SK-N-SH (cell line): ENCODE results near the gene HOXC4.

Experiments used
- CTCF ChIP-seq: fragments of 200-600 bp; sonication (generic); IDR thresholded peaks from 2 replicates; pipeline ENCODE4 v1.6.1; 2017; ENCODE audit warnings: antibody characterized with exemption, mild to moderate bottlenecking, moderate library complexity
- FOXJ3 ChIP-seq: sonication (generic); formaldehyde crosslinking; IDR thresholded peaks from 2 replicates; pipeline ENCODE4 v1.5.1; 2020; ENCODE audit warnings: mild to moderate bottlenecking, missing genetic modification reagents
- REST ChIP-seq: IDR thresholded peaks from 2 replicates; pipeline ENCODE4 v1.6.1; 2012; ENCODE audit warnings: mild to moderate bottlenecking, low read depth, low read length, moderate library complexity
- SIN3A ChIP-seq: IDR thresholded peaks from 2 replicates; pipeline ENCODE4 v1.6.1; 2012; ENCODE audit warnings: low read depth, mild to moderate bottlenecking, low read length, moderate library complexity, borderline replicate concordance
- SMC3 ChIP-seq: IDR thresholded peaks from 2 replicates; pipeline ENCODE4 v1.6.1; 2012; ENCODE audit warnings: low read depth, low read length, improper control_type of control experiment
- TCF12 ChIP-seq: IDR thresholded peaks from 2 replicates; pipeline ENCODE4 v1.4.0; 2012
- TEAD4 ChIP-seq: IDR thresholded peaks from 2 replicates; pipeline ENCODE4 v1.4.0; 2012; ENCODE audit warnings: mild to moderate bottlenecking, borderline replicate concordance; ENCODE audit not compliant: insufficient read depth
- YY1 ChIP-seq: IDR thresholded peaks from 2 replicates; pipeline ENCODE4 v1.4.0; 2012; ENCODE audit warnings: low read depth, mild to moderate bottlenecking

DNA sequence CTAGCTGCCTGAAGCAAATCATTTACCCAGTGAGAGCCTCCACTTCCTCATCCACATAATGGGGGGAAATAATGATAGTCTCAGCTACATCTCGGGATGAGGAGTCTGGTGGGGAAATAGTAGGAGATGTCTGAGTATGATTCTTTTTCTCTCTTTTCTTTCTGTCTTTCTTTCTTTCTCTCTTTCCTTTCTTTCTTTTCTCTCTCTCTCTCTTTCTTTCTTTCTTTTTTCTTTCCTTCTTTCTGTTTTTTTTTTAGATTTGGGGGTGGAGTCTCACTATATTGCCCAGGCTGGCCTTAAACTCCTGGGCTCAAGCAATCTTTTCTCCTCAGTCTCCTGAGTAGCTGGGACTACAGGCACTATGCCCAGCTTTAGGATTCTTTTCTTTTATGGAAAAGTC, 12.8 kb downstream of the HOXC4 start:
- no peak for TF ChIP-seq YY1
- TF ChIP-seq CTCF, result no peak
- TF ChIP-seq TCF12, result no peak
- no peak for TF ChIP-seq FOXJ3 (CRISPR knock-in tag)
- no peak for TF ChIP-seq TEAD4
- TF ChIP-seq REST, result no peak
- no peak for TF ChIP-seq SMC3
- no peak for TF ChIP-seq SIN3A
